HG03342 (cell line): ENCODE measurements around the gene SLC25A22.

Experiments used
- ATAC-seq: cut with Tn5 transposase; IDR thresholded peaks from one replicate; pipeline ENCODE4 v1.9.1; 2021; ENCODE audit warnings: mild to moderate bottlenecking, moderate library complexity; ENCODE audit not compliant: unreplicated experiment

SLC25A22 gene

DNA sequence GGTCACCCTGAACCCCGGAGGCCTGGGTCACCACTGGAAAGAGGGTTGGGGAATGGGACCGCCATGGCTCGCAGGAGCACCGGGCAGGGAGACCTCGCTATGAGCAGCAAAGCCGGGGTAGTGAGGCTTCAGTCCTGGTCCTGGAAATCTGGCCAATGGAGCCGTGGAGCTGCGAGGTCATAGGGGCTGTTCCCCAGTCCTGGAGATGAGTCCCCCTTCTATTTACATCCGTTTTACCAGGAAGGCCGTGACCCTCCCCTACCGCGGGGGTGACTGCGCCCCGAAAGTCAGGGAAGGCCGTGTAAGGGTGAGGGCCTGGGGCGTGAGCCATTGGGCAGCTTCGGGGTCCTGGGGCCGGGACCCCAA lies 6.5 kb upstream of the SLC25A22 start:
- ATAC-seq: no peak

DNA sequence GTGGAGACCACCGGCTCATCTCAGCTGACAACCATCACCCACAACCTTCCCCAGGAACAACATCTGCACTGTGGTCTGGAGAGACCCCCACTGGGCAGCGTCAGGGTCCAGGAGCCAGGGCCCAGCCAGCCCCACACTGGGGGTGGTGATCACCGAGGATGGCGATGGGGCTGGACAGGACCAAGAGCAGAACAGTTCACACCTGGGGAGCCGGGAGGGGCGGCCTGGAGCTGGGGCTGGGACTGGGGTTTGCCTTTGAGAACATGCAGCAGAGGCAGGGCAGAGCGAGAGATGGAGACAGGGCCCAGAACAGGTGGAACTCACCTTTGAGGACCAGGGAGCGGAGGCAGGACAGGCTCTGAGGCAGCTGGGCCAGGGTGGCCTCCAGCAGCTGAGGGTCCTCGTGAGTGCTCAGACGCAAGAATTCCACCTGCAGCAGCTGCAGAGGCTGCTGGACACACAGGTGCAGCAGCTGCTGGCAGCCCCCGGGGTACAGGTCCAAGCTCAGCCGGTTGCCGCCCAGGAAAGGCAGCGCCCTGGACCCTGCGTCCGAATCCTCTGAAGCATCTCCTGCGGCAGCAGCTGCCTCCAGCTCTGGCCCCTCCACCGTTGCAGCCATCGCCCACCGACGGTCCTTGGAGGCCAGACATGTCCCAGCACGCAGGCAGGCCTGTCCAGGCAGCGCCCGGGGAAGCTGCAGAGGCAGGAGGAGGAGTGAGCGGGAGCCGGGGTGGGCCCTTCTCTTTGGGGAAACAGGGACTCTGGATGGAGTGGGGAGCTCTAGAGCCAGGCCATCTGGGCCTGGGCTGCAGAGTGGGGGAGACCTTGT lies 5.9 kb upstream of the SLC25A22 start:
- ATAC-seq: no peak

DNA sequence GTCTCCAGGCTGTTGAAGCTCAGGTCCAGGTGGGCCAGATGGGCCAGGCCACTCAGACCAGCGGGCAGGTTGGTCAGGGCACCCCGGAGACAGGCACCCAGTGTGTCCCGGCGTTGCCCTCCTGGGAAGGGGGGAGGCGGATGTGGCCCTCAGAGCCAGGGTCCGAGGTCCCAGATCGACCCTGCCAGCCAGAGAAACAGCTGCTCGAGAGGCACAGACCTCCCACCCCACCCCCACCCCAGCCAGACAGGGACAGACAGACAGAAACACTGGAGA lies 5.3 kb upstream of the SLC25A22 start:
- no peak for ATAC-seq

DNA sequence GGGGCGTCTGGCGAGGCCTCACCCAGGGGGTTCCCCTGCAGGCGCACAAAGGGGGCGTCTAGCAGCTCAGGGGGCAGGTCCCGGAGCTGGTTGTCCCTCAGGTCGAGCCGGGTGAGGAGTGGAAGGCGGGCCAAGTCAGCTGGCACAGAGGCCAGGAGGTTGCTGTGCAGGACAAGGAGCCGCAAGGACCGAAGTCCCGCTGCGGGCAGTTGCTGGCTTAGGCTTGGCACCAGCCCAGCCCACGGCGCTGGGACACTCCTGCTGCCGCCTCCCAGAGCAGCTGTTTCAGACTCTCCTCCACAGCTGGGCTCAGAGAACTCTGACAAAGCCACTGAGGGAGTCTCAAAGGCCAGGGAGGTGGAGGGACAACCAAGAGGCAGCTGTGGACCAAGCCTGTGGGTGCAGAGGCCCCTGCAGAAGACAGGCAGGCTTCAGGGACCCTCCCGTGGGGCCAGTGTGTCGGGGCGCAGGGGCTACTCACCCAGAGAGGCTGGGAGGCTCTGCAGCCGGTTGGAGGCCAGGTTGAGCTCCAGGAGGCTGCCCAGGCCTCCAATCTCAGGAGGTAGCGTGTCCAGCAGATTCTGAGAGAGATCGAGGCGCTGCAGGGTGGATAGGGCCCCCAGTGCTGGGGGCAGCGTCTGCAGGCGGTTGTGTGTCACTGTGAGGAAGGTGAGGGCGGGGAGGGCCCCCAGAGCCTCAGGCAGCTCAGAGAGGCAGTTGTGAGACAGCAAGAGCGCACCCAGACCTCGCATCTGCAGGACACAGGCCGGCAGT lies 4.8 kb upstream of the SLC25A22 start:
- ATAC-seq: no peak

DNA sequence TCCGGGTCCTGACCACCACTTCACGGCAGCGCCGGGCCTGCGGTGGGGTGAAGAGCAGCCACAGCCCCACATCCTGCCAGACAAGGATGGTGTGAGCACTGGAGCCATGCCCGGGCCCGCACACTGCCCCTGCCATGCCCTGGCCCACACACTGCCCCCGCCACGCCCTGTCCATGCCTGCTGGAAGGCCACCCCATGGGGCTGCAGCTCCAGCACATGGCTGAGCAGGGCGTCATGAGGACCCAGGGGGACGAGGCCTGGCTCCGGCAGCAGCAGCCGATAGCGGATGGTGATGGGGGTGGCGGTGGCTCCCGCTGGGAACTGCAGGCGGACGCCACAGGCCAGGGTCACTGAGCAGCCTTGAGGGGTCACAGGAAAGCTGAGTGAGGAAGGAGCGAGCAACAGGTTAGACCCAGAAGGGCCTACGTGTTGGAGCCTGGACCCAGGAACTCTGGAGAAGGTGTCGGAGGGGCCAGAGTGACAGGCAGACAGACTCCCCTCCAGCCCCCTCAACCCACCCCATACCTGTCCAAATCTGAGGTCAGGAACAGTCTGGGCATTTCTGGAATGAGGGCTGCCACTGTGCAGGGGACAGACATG lies 4.0 kb upstream of the SLC25A22 start:
- ATAC-seq: no peak

DNA sequence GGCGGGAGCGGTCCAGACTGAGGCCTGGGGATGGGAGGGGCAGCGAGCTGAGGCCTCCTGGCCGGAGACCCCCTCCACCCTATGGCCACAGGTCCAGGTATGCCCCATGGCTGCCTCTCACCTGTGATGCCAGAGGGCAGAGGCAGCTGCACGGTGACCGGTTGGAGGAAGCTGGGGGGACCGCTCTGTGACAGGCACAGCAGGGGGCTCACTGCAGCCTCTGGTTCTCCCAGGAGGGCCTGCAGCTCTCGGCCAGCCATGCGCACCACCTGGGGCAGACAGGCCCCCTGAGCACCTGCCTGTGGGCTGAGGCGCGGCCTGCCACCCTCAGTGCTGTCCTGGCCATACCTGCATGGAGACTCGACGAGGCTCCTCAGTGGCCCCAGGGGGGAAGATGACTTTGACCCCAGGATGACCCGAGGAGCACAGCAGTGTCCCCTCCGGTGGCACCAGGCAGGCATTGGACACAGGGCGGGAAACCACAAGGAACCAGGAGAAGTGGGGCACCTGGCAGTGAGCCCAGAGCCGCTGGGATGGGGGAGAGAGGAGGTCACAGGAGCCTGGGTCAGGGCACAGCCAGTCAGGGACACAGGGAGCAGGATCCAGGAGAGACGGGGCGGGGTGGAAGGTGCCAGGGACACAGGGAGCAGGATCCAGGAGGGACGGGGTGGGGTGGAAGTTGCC lies 3.2 kb upstream of the SLC25A22 start:
- no peak for ATAC-seq

DNA sequence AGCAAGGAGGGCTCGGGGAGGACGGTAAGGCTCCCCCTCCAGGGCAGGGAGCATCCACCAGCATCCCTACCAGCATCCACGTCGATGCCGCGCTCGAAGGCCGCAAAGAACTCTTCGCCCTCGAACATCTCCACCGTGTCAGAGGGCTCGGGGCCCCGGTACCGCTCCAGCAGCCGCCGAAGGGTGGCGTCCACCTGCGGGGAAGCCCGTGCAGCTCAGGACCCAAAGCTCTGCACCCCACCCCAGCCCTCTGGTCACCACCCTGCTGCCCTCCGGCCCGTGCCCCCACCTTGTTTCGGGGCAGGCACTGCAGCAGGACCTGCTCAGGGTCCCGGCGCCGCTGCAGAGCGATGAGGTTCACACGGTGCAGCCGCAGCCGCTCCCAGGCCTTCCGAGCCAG lies 2.4 kb upstream of the SLC25A22 start:
- ATAC-seq: no peak

DNA sequence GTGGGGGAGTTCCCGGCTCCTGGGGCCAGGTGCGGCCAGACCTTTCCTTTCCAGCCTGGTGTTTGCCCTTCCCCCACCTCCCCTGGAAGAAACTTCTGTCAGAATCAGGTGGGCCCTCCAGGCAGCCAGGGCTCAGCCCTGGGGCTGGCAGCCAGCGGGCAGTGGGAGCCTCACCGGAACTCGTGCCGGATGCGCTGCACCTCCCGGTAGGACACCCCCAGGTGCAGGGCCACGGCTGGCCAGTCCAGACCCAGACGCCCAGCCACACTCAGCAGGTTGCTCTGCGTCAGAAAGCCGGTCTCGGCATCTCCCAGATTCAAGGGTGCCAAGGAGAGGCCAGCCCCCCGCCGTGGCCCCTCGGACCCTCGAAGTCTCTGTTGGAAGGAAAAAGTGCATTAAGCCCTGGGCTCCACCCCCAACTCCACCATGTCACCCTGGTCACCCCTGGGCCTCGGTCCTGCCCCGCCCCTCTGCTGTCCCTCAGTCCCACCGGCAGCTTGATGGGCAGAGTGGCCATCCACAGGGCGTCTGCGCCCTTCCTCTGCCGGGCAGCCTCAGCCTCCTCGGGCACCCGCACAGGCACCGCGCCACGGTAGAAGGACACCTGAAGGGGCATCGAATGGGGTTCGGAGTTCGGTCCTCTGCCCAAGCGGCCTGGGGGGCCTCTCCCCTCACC lies 1.7 kb upstream of the SLC25A22 start:
- no peak for ATAC-seq

DNA sequence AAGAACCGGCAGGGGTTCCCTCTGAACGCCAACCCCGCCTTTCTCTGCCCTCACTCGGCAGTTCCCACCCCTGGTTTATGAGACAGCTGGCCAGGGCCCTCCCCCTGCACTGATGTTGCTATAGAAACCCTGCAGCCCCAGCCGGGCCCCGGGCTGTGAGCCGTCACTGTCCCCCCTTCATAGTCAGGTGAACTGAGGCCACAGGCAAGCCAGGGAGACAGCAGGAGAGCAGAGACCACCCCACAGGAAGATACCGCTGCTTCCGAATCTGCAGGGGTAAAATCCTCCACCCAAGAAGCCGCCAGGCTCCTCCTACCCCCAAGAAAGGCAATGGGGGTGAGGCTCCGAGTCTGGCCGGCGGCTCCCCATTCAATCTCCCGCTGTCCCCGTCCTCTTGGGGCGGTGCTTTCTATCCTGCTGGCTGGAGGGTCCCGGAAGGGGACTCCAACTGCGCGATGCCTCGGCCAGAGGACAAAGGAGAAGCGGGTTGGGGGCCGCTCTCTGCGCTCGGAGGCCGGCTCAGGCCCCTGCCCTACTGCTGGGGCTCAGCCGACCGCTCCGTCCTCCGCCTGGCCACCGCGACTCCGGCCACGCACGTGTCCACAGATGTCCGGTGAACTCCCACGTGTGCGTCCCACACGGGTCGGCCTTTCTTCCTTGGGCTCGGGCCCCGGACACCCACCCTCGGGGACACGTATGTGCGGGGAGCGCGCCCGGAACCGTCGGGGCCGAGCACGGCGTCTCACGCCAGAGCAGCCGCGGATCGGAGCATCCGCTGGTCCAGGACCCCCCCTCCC lies 587 bp downstream of the SLC25A22 start:
- peak; percentile 42 for ATAC-seq

DNA sequence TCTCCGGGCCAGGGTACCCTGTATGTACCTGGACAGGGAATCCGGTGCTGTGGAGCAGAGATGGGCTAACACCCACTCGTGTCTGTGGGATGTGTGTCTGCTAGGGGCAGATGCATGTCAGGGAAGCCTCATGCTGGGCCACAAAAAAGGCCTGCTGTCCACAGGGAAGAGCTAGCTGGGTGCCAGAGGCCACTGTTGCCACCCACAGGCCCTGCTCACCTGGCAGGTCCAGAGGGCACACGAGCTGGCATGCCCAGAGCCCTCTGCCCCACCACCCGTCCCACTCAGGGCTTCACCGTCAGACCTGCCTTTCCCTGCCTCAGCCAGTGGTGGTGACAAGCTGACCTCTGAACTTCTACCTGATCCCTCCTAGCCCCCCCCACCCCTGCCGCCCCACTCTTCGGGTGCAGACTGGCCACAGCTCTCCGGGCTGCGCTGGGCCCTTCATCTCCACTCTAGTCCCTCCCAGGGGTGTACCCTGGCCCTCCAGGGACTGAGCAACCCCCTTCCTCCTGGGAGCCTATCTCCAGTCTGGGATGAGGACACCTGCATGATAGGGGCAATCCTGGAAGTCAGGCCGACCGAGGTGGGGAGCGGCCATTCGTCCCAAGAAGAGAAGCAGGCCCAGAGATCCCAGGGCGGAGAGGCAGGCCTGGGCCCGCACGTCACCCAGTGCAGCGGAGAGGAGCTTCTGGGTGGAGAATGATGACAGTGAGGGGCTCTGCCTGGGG lies 1.4 kb downstream of the SLC25A22 start:
- ATAC-seq: no peak

DNA sequence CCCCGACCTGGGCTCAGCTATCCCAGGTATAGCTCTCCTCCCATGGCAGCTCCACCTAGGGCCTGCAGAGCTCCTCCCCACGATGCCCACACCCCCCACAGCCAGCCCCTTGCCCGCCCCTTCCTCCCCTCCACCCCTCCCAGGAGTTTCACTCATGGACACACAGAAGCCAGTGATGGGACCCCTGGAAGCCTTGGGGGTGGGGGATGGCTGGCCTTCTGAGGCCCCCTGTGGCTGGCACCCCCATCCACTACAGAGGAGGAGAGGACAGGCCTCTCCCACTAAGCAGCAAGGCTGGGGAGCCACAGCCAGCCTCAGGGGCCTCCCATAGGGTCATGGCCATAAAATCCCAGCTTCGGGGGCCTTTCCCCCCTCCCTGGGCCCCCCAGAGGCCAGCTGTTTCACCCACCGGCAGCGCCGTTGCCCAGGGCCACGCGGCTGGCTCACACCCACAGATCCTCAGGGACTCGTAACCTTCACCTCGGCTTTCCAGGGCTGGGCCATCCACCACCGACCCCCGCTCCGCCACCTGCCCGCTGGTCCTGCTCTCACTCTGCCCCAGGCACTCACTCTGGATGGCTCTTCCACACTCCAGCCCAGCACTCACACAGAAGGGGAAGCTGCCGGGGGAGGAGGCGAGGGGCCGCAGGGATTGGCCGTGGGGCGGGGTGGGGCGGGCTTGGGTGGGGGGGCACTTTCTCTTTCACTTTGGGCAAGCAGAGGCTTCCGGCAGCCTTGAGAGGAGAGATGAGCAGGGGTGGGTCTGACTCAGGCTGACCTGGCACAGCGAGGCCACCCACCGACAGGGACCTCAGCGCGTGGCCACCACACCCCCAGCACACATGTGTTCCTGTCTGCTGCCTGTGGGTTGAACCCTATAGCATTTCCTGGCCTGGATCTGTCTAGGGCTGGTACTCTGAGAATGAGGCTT lies 2.2 kb downstream of the SLC25A22 start:
- peak; percentile 16 for ATAC-seq

DNA sequence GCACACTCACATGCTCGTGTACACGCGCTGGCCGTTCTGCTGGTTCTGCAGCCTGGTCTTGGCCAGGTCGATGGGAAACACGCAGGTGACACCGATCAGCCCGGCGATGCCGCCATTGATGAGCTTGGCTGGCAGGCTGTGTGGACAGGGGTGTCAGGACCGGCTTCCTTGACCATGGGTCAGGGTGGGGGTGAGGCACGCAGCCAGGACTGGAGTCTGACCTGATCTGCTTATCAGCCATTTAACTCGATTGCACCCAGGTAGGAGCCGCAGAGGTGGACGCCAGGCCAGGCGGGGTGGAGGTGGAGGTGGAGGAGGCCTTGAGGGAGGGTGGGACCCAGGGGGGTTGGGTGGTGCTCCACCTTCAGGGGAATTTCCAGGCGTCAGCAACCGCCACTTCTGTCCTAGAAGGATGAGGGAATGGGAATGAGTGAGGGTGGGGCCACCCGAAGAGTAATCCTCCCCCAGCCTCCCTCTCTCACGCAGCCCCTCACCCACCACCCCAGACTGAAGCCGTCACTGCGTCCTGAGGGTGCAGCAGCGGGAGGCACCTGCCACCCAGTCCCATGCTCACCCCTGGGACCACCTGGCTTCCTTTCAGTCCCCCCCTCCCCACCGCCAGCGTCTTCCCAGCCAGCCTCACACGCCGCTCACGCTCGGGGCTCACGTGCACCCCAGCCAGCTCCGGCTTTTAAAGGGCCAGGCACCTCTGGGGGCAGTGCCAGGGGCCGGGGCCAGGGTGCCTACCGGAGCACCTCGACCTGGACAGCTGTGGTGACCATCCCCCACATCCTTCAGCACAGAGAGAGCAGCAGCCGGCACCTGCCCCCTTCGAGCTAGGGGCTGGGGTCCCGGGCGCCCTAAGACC lies 3.1 kb downstream of the SLC25A22 start:
- ATAC-seq: no peak

DNA sequence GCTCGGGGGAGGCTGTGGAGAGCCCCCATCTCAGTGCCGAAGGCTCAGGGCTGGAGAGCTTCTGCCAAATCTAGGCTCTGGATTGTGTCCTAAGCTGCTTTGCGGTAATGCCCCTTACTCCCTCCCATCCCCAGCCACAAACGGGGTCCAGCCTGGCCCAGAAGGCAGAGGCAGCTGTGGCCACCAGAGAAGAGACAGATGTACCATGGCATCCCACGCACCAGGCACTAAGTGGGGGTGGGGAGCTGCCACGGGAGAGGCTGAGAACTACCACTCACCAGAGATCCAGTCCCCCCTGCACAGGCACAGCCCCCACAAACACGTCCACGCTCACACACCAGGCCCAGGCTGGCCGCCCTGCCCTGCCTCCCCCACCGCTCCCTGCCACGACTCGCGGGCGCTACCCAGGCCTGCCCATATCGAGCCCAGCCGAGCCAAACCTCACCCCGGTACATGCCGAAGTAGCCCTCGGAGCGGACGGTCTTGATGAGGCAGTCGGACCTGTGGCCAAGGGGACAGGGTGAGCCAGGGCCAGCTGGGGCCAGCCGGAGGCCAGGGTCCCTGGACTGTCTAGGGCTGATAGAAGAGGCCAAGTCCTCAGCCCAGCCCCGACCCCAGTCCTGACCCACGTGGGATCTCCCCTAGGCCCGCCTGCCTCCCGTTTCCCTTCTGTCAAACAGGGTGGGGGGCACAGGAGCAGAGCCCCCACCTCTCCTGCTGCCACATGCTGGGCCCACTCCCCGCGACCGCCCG lies 3.9 kb downstream of the SLC25A22 start:
- no peak for ATAC-seq

DNA sequence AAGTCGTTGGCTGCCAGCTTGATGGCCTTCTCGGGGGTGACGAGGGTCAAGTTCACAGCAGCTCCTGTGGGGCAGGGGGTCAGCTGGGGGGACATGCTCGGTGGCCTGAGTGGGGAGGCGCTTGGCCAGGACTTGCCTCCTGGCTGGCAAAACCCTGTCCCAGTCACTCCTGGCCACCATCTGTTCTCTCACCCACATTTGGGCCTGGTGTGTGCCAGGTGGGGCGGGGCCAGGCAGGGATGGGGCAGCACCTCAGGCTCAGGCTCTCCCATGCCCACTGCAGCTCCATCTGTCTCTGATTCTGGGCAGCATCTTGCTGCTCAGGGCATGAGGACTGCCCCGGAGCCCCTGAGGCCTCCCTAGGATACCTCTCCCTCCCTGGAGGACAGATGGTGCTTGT lies 4.5 kb downstream of the SLC25A22 start:
- ATAC-seq: no peak

DNA sequence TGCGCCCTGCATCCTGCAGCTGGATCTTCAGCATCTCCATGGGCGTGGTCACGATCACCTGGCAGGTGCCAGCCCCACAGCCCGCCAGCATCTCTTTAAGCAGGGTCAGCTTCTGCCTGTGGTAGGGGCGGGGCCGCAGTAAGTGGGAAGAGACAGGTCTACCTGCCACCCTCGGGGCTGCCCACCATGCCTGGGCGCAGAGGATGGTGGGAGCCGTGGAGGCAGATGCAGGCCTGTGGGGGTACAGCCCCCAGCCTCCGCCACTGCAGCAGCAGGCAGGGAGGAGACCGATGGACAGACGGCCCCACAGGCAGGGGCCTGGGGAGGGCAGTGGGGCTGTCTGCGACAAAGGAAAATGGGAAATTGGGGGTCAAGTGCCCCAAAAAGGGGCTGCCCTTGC lies 5.2 kb downstream of the SLC25A22 start:
- no peak for ATAC-seq

DNA sequence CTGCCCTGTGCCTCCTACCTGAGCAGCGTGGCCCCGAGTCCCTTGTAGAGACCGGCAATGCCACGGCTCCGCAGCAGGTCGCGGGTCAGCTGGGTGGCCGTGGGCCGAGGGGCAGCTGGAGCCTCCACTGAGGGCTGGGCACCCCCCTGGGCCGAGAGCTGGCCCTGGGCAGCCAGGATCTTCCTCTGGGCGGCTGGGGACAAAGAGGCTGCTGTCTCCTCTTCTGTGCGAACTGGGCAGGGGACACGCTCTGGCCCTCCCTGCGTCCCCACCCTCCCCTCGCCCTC lies 5.6 kb downstream of the SLC25A22 start:
- ATAC-seq: no peak
